Measurements from ENCODE around the gene RRP1B. TPM values are rescaled to one million over a fixed set of nuclear protein-coding genes. Genes with fewer than 3 reads are reported as not detected.

The RRP1B gene
- total and polyA plus RNA-seq, 8 donors: 16.0 to 33.3 (median 28.2) TPM

GRCh38 chr21:43728154-43728466 lies 68.8 kb downstream of the RRP1B start:
- Histone ChIP-seq H3K4me3 (peak overlapping the region; percentile 32 to 46), H3K27me3 (no peaks in the 10 kb centered on the region), H3K4me1 (peaks cover 46 to 100% of the 10 kb centered on the region in 2 donors), H3K27ac (peak overlapping the region; percentile 93 to 94), H3K9me3 (no peaks in the 10 kb centered on the region), H3K36me3 (peaks cover 0 to 23% of the 10 kb centered on the region in 2 donors)
- DNase-seq (no peak), ATAC-seq (peak; percentile 58)
- intact Hi-C loops (cut with DNase I): no loop called here
- no peak for TF ChIP-seq CTCF (IDR thresholded peaks at IDR 0.05)

GRCh38 chr21:43728467-43729390 lies 69.4 kb downstream of the RRP1B start:
- Histone ChIP-seq H3K36me3 (peaks cover 0 to 17% of the 10 kb centered on the region in 2 donors), H3K9me3 (no peaks in the 10 kb centered on the region), H3K27ac (peak overlapping the region; percentile 93 to 94), H3K4me3 (peak overlapping the region; percentile 32 to 46), H3K27me3 (no peaks in the 10 kb centered on the region), H3K4me1 (peaks cover 52 to 100% of the 10 kb centered on the region in 2 donors)
- intact Hi-C loops (cut with DNase I): no loop called here
- peak; percentile 80 for ATAC-seq
- no peak for TF ChIP-seq CTCF (IDR thresholded peaks at IDR 0.05)
- DNase-seq: peak; percentile 85 to 98 (median 96)

- intact Hi-C loops (cut with DNase I): no loop called here
- no peak for TF ChIP-seq CTCF (IDR thresholded peaks at IDR 0.05)
- no peak for ATAC-seq
- DNase-seq: no peak
- Histone ChIP-seq H3K27ac (peak overlapping the region in 1 of 2 donors; percentile 33), H3K4me3 (no peak overlapping the region), H3K36me3 (peaks cover 0 to 27% of the 10 kb centered on the region in 2 donors), H3K27me3 (no peaks in the 10 kb centered on the region), H3K4me1 (peaks cover 52 to 100% of the 10 kb centered on the region in 2 donors), H3K9me3 (no peaks in the 10 kb centered on the region)
These were observed 72.1 kb downstream of the RRP1B start for GRCh38 chr21:43731476-43731875.

GRCh38 chr21:43731891-43732711 lies 72.7 kb downstream of the RRP1B start:
- peaks cover 0 to 33% of the 10 kb centered on the region in 2 donors for H3K36me3 ChIP-seq
- no peaks in the 10 kb centered on the region for H3K9me3 ChIP-seq
- peak overlapping the region in 1 of 2 donors; percentile 23 for H3K27ac ChIP-seq
- peaks cover 45 to 97% of the 10 kb centered on the region in 2 donors for H3K4me1 ChIP-seq
- no peak for ATAC-seq
- TF ChIP-seq CTCF (IDR thresholded peaks at IDR 0.05): no peak
- no peaks in the 10 kb centered on the region for H3K27me3 ChIP-seq
- intact Hi-C loops (cut with DNase I): no loop called here
- no peak overlapping the region for H3K4me3 ChIP-seq
- DNase-seq: no peak

GRCh38 chr21:43733060-43733459 lies 73.7 kb downstream of the RRP1B start:
- intact Hi-C loops (cut with DNase I): no loop called here
- DNase-seq (no peak), ATAC-seq (no peak)
- Histone ChIP-seq H3K4me1 (peaks cover 36 to 87% of the 10 kb centered on the region in 2 donors), H3K36me3 (peaks cover 0 to 43% of the 10 kb centered on the region in 2 donors), H3K4me3 (no peak overlapping the region), H3K9me3 (no peaks in the 10 kb centered on the region), H3K27me3 (no peaks in the 10 kb centered on the region), H3K27ac (peak overlapping the region; percentile 11 to 33)
- TF ChIP-seq CTCF (IDR thresholded peaks at IDR 0.05): no peak

All from left lung (tissue), 10 donors.